SK-MEL-5 (cell line): ENCODE data around the gene SLC5A2. TPM values are rescaled to one million over a fixed set of nuclear protein-coding genes. Genes with fewer than 3 reads are reported as not detected.

ENCODE experiments used
- DNase-seq: peaks from one replicate; pipeline ENCODE4 v3.0.0-alpha.2; 2016; ENCODE audit warnings: low read depth, low spot score
- in situ Hi-C: cut with HindIII; loops from 2 replicates; pipeline ENCODE4 v1.10.0; 2016; ENCODE audit warnings: low sequenced_read_pairs, high pct_unique_total_duplicates, low pct_unique_long_range_greater_than_20kb
- total RNA-seq: library from RNA; depleted of rRNA; stranded (reverse); fragments of >200 nt; shearing (Covaris generic); gene quantifications from 2 replicates; pipeline ENCODE4 v1.2.3, GENCODE V29; 2014

The SLC5A2 gene
- total RNA-seq, 1 experiment from 2014 or later, result 0.53 TPM

DNA sequence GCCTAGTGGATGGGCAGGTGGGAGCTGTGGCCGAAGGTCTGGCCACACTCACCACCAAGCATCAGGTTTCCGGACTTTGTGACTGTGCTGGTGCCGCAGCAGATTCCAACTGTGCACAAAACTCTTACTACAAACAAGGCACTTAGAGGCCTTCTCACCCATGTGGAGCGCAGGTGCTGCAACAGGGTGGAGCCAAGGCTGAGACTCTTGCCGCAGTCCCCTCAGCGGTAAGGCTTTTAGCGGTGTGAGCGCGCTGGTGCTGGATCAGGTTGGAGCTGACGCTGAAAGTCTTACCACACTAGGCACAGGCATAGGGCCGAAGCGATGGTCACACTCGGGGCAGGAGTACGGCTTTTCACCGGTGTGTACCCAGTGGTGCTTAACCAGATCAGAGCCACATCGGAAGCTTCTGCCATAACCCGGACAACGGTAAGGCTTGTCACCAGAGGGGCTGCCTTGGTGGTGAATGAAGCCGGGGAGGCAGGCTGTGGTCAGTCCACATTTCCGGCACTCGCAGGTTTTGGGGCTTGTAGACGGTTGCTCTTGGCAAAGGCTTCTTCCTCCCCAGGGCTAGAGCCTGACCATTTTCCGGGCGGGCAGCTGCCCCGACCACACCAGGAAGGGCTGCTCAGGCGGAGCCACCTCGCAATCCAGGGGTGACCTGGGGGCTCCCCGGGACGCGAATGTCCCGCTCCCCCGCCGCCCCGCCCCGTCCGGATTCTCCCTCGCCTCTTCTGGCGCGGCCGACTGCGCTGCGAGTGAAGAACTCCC lies 24.7 kb upstream of the SLC5A2 start:
- peak; percentile 24 for DNase-seq
- in situ Hi-C loops, result no loop called here

DNA sequence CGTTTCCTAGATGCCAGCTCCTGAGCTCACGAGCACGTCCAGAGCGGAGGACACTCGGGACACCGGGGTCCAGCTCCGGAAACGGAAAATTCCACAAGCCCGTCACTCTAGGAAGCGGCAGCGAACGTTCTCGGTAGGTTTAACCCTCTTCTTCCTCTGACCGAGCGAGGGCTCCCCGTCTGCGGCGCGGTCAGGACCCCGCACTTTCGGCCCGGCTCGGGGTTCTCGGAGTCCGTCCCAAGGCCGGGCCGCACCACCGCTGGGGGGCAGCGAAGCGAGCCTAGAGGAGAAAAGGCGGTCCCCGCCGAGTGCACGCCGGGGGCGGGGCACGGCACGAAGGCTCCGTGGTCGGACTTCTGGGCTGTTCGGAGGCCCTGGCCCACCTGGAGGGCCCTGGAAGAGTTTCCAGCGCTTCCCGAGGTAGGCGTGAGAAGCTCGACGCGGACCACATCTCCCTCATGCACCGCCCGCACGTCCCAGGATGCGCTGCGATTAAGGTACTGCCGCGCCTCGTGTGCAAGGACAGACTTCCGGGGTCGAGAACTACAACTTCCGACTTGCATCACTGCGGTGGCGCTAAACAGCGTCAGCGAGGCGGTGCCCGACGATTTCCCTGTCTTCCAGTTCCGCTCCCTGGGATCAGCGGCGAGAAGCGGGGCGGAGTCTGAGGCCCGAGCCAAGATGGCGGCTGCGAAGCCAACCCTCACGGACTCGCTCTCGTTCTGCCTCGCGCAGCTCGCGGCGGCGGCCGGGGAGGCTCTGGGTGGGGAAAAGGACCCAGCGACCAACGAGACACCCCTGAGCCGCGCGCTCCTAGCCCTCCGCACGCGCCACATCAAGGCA lies 23.9 kb upstream of the SLC5A2 start, which contains the start of gene ARMC5:
ARMC5 (plus strand) TSS at position 658 of the 843 bp plus-strand sequence; CDS start at position 682, 24 bp downstream.
- DNase-seq, result peak; percentile 97
- in situ Hi-C loops, result no loop called here

DNA sequence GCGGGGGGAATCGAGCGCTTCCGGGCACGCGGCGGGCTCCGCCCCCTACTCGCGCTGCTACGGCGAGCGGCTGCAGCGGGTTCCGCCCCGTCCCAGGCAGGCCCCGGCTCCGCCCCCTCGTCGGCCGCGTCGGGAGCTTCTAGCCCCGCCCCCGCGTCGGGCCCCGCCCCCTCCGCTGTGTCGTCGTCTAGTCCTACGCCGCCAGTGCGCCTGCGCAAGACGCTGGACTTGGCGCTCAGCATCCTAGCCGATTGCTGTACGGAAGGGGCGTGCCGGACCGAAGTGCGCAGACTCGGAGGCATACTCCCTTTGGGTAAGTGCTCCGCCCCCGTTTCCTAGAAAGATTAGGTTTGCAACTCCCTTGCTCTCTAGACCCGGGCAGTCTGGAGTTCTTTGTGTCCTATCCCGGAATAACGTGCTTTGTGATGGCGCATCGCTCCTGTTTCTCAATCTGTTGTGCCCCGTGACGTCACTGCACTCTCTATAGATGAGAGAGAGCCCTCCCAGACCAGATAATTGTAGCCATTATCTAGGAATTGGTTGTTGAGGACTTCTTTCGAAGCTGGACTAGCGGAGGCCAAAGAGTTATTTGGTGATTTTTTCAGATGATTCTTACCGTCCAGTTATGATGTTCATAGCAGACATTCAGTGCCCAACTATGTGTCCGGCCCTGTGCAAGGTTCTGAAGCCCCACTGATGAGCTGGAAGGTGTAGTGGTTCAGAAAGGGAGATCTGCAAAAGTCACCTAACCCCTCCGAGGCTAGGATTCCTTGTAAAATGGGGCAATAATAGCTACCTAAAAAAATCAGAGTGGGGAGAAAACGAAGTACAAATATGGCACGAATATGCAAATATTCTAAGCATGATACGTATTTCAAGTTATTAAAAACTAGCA lies 23.0 kb upstream of the SLC5A2 start:
- peak; percentile 99 for DNase-seq
- in situ Hi-C loops, result no loop called here

DNA sequence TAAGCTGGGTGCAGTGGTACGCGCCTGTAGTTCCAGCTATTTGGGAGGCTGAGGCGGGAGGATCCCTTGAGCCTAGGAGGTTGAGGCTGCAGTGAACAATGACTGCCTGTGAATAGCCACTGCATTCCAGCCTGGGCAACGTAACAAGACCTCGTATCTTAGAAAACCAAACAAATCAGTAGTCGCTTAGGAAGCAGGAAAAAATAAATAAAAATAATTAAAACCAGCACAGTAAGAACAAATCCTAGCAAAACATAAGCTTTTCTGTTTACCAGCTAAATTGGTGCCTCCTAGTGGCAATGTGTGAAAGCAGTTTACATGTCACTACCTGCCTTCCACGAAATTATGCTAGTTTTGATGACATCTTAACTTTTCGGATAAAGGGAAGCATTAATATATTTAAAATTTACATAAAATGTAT lies 22.3 kb upstream of the SLC5A2 start:
- in situ Hi-C loops, result no loop called here
- peak; percentile 56 for DNase-seq

DNA sequence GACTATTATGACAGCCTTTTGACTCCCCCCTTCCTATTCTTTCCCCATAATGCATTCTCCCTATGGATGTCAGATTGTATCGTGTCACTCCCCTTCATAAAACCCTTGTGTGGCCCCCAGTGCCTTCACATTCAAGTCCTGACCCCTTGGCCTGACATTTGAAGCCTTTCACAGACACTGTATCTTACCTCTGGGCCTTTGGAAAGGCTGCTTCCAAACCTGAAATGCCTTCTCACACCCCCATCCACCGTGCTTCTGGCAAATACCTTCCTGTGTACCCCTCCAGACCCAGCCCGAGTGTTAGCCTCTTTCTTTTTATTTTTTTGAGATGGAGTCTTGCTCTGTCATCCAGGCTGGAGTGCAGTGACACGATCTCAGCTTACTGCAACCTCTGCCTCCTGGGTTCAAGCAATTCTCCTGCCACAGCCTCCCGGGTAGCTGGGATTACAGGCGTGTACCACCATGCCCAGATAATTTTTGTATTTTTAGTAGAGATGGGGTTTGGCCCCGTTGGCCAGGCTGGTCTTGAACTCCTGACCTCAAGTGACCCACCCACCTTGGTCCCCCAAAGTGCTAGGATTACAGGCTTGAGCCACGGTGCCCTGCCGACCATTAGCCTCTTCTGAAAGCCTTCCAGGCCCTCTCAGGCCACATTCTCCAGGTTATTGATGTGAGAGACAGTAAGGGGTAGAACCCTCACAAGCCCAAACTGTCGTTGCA lies 21.6 kb upstream of the SLC5A2 start:
- no peak for DNase-seq

DNA sequence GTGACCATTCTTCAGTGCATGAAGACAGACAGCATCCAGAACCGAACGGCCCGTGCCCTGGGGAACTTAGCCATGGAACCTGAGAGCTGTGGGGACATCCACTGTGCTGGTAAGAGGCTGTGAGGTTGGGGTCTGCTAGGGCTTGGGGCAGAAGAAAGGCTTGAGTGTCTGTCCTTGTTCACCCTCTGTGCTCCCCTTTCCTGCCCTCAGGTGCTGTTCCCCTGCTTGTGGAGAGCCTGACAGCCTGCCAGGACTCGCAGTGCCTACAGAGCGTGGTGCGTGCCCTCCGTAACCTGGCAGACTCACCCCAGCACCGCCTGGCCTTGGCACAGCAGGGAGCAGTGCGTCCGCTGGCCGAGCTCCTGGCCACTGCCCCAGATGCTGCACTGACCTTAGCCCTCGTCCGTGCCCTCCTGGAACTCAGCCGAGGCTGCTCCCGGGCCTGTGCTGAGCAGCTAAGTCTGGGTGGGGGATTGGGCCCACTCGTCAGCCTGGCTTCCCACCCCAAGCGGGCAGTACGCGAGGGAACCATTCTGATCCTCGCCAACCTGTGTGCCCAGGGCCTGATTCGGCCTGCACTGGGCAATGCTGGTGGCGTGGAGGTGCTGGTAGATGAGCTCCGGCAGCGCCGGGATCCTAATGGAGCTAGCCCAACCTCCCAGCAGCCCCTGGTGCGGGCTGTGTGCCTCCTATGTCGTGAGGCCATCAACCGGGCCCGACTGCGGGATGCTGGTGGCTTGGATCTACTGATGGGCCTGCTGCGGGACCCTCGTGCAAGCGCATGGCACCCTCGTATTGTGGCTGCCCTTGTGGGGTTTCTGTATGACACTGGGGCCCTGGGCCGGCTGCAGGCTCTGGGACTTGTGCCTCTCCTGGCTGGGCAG lies 20.8 kb upstream of the SLC5A2 start:
- in situ Hi-C loops, result no loop called here

More for the DNA sequence above, 21.6 kb upstream of the SLC5A2 start:
- in situ Hi-C loops, result no loop called here

DNA sequence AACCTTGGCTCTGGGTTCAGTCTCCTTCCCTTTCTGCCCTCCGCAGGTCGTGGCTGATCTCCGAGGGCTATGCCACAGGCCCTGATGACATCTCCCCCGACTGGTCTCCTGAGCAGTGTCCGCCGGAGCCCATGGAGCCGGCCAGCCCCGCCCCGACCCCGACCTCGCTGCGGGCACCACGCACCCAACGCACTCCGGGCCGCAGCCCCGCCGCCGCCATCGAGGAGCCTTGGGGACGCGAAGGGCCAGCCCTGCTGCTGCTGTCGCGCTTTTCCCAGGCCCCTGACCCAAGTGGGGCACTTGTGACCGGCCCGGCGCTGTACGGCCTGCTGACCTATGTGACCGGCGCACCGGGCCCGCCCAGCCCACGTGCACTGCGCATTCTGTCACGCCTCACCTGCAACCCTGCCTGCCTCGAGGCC lies 18.6 kb upstream of the SLC5A2 start:
- DNase-seq, result no peak
- in situ Hi-C loops, result no loop called here

More for the DNA sequence above, 20.8 kb upstream of the SLC5A2 start:
- DNase-seq, result no peak

DNA sequence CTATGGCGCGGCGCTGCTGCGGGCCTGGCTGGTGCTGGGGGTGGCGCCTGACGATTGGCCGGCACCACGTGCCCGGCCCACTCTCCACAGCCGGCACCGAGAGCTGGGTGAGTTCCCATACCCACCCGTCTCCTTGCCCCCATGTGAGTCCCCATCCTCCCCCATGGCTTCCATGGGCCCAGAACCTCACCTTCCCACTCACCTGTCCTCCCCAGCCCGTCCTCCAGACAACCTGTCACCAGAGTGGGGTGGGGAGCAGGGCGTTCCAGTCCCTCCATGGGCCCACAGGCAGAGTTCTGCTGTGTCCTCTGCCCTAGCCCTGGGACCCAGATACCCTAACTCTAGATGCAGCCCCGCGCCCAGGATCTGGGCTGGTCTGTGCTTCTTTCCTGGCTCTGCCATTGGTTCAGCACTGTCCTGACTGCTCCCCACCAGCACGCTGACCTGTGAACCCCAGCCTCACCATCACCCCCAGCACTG lies 18.1 kb upstream of the SLC5A2 start:
- in situ Hi-C loops, result no loop called here
- DNase-seq, result no peak

DNA sequence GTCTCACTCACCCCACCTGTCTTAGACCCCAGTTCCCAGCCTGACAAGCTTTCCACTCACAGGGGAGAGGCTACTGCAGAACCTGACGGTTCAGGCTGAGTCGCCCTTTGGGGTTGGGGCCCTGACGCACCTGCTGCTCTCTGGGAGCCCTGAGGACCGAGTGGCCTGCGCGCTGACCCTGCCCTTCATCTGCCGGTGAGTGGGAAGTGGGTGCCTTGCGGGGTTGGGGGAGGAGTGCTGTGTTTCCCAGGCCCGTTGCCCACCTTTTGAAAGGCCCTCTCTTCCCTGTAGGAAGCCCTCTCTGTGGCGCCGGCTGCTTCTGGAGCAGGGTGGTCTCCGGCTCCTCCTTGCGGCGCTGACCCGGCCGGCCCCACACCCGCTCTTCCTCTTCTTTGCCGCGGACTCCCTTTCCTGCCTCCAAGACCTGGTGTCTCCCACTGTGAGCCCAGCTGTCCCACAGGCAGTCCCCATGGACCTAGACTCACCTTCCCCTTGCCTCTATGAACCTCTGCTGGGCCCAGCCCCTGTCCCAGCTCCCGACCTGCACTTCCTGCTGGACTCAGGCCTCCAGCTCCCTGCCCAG lies 17.0 kb upstream of the SLC5A2 start:
- in situ Hi-C loops, result no loop called here

DNA sequence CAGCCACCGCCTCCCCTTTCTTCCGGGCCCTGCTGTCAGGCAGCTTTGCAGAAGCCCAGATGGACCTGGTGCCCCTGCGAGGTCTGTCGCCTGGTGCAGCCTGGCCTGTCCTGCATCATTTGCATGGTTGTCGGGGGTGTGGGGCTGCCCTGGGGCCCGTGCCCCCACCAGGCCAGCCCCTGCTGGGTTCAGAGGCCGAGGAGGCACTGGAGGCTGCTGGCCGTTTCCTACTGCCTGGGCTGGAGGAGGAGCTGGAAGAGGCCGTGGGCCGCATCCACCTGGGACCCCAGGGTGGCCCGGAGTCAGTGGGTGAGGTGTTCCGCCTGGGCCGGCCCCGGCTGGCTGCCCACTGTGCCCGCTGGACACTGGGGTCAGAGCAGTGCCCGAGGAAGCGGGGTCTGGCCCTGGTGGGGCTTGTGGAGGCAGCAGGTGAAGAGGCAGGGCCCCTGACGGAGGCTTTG lies 16.5 kb upstream of the SLC5A2 start:
- in situ Hi-C loops, result no loop called here

More for the DNA sequence above, 17.0 kb upstream of the SLC5A2 start:
- DNase-seq, result no peak

DNA sequence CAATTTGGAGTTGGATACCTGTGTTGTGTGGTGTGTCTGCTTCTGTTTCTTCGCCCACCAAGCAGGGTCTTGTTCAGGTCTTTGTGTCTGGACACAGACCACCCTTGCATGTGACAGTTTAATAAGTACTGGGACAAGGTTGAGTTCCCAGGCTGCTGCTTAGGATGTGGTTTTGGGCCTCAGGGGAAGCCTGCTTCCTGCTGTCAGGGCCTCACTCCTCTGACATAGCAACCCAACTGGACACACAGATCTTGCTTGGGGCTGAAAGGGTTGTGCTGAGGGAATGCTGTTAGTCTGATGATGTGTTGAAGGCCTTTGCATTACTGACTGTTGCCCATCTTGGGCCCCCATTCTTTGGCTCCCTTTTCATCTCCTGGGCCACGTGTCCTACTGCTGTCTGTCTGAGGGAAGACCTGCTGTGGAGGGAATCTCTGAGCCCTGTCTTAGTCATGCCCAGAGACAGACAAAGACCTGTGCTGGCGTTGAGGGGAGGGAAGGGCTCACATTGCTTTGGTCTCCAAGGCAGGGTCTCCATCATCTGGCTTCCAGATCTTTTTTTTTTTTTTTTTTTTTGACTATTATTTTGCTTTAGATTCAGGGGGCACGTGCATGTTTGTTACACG lies 15.7 kb upstream of the SLC5A2 start:
- peak; percentile 34 for DNase-seq
- in situ Hi-C loops, result no loop called here

More for the DNA sequence above, 16.5 kb upstream of the SLC5A2 start:
- no peak for DNase-seq

DNA sequence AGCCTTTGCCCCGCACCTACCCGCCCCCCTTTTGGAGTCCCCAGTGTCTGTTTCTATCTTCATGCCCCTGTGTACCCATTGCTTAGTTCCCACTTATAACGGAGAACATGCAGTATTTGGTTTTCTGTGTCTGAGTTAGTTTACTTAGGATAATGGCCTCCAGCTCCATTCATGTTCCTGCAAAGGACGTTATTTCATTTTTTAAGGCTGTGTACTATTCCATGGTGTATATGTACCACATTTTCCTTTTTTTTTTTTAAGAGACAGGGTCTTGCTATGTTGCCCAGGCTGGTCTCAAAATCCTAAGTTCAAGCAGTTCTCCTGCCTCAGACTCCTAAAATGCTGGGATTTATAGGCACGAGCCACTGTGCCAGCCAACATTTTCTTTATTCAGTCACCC lies 15.1 kb upstream of the SLC5A2 start:
- DNase-seq, result no peak
- in situ Hi-C loops, result no loop called here

DNA sequence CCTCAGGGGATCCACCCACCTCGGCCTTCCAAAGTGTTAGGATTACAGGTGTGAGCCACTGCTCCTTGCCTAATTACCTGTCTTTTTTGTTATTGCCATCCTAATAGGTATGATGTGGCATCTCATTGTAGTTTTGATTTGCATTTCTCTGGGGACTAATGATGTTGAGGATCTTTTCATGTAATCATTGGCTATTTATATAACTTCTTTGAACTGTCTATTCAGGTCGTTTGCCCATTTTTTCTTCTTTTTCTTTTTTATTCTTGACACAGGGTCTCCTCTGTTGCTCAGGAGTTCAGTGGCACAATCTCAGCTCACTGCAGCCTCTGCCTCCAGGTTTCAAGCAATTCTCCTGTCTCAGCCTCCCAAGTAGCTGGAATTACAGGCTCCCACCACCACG lies 12.3 kb upstream of the SLC5A2 start:
- in situ Hi-C loops, result no loop called here
- DNase-seq, result no peak

DNA sequence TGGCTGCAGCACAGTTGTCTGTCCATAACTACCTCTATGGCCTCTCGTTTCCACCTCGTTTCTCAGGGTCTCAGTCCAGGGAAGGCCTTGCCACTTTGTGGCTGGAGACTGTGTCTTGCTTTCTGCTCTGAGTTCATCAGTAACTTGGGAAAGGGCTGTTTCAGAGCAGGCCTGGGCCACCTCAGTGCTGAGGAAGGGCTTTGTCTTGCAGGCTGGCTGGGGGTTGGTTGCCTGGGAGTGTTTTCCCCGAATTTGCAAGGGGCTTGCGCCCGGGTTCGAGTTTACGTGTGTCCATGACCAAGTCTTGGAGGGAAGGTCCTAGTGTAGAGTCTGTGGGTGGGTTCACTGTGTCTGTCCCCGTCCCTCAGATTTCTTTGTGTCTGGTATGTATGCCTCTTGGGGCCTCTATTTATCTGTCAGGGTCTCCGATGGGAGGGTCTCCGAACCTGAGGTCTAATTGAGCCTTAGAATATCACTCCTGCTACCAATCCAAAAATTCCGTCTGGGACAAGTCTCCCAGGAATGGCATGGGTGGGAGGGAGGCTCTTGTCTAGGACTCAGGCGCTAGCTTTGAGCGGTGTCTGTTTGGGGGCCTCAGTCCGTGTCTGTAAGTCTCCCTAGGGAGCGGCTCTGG lies 11.6 kb upstream of the SLC5A2 start:
- in situ Hi-C loops, result no loop called here
- no peak for DNase-seq
